LoVo (cell line): Measurements from ENCODE around the gene SLC25A20.
"Not testable (repeated sequence)": the region's sequence is repeated elsewhere in the genome, so short reads cannot be mapped to it uniquely, and the experiment has no call there.

ENCODE experiments used
- DNase-seq: peaks from one replicate; pipeline ENCODE4 v3.0.0-alpha.2; 2016; ENCODE audit warnings: low spot score

Gene SLC25A20, protein sequence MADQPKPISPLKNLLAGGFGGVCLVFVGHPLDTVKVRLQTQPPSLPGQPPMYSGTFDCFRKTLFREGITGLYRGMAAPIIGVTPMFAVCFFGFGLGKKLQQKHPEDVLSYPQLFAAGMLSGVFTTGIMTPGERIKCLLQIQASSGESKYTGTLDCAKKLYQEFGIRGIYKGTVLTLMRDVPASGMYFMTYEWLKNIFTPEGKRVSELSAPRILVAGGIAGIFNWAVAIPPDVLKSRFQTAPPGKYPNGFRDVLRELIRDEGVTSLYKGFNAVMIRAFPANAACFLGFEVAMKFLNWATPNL

DNA sequence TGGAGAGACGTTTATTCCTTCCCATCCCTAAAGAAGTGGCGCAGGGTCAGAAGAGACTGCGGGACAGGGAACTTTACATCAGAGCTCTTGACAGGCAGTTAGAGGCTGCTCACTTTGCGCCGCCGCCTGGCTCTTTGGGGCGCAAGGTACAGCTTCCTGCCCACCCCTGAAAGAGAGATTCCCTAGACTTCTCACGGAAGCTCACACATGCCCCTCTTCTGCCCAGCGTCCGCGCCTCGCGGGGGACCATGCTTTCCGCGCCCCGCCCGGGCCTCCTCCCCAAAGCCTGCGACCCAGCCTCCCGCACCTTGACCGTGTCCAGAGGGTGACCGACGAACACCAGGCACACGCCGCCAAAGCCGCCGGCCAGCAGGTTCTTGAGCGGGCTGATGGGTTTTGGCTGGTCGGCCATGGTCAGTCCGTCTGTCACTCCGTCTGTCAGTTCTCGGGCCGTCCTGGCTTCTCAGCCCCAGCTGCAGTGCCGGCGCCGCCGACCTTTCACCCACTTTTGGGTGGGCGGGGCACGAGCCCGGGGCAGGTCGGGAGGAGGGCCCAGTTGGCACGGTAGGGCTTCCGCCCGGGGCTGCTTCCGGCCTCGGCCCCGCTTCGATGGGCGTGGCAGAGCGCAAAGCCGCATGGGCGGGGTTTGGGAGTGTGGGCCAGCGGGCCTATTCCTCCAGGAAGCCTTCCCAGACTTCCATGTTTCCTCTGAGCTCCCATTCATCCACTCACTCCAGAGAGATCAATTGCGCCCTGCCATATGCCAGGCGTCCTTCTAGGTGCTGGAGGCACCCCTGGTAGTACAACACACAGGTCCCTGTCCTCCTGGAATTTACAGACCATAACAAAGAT, at the start of gene SLC25A20:
TSS of gene SLC25A20 (minus strand) at position 500 of the 852 bp plus-strand sequence. CDS start at position 412, 88 bp downstream.
- DNase-seq: peak; percentile 92

DNA sequence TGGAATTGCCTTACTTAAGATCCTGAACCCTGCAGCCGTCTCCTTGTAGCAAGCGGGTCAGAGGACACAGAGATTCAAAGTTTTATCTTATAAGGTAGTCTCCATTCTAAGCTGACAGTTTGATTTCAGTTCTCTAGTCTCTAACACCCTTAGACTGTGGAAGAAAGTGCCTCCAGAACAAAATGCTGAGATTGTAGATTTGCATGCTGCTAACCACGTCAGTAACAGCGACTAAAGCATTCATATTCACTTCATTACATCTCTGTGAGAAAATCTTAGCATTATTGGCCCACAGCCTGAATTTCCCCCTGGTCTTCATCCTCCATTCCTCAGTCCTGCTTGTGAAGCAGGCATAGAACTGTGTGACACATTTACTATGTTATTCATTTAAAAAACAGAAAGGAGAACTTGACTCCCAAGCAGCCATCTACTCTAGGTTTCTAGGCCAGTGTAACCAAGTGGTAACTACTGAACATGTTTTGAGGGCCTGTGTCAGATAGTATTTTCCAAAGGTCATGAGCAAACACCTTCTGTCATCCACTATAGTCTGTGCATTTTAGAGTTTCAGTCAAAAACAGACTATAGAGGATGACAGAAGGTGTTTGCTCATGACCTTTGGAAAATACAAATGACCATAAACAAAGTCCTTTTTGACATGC, 47.3 kb upstream of the SLC25A20 start:
- no peak for DNase-seq

DNA sequence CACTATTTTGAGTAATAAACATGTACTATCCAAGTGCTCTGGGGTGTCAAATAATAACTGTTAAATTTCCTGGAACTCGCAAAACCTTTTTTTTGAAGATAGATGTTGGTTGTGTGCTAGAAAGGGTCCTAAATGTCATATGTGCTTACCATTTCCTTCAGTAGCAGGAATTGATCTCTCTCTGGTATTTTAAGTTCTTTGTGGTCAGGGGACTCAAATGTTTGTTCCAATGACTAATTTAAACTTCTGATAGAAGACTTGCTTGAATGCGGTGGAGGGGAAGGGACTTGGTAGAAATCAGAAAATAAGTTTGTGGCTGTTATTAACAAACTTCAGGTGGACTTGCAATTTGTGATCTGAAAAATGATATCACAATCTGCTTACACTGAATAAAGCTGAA, 46.8 kb upstream of the SLC25A20 start:
- DNase-seq: no peak

DNA sequence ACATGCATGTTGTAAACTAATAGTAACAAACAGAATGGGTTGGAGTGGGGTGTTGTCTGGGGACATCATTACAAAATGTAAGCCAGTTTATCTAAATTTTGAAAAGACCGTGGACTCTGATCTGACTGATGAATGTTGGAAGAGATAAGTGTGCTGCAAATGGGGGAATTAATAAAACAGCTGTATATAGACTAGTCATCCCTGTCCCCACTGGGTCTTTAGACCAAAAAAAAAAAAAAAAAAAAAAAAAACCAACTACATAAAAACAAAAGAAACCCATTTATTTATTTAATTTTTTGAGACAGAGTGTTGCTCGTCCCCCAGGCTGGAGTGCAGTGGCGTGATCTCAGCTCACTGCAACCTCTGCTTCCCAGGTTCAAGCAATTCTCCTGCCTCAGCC, 40.0 kb upstream of the SLC25A20 start:
- DNase-seq: no peak

DNA sequence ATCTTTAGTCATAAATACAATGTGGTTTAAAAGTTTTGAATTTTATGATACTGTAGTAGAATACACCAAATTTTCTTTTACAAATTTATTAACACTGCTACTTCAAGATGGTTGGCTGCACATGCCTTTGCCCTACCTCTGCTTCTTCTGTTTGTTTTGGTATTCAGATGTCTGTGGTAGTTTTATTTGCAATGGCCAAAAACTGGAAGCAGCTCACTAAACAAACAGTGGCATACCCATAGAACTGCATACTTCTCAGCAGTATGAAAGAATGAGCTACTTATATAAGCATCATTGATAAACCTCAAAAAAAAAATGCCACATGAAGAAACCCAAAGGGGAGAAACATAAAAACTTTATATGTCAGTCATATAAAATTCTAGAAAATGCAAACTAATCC, 39.5 kb upstream of the SLC25A20 start:
- DNase-seq: no peak

DNA sequence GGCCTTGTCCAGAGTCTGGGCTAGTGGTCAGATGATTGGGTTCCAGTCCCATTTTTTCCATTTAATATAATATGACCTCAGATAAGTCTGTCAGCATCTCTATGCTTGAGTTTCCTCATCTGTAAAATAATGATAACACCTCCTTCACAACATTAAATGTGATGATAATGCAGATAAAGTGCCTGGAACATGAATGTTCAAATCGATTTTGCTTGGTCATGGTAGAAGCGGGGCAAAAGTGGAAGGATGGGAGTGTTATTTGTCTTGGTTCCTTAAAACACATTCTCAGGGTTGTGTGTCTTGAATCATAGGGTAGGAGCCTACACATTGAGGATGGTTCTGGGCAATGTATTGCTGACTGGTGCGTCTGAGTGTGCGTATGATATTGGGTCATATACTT, 36.8 kb upstream of the SLC25A20 start:
- no peak for DNase-seq

DNA sequence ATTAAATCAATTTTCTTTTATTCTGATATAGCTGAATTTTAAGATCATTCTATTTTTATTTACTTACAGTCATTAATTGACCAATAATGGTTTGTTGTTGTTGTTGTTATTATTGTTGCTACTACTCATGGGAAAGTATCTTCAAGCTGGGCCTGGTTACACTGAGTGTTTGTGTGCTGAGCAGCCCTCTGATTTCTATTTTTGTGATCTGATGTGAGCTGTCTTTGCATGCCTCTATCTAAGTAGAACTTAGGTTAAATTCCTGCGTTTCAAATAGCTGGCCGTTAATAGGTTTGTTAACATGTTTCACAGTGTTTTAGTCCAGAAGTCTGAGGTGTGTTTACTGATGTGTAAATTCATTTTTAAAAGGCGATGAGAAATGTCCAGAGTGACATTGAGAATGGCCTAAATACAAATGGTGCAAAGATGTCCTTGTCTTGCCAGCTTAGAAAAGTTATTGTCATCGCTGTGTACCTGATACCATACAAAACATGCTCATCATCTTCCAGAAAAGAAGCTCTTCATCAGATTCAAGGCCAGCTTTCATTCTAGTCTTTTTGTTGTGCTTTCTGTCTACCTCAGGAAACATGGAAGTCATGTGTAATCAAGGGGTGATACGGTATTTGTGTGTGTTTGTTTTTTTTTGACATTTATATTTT, 35.8 kb upstream of the SLC25A20 start:
- no peak for DNase-seq

DNA sequence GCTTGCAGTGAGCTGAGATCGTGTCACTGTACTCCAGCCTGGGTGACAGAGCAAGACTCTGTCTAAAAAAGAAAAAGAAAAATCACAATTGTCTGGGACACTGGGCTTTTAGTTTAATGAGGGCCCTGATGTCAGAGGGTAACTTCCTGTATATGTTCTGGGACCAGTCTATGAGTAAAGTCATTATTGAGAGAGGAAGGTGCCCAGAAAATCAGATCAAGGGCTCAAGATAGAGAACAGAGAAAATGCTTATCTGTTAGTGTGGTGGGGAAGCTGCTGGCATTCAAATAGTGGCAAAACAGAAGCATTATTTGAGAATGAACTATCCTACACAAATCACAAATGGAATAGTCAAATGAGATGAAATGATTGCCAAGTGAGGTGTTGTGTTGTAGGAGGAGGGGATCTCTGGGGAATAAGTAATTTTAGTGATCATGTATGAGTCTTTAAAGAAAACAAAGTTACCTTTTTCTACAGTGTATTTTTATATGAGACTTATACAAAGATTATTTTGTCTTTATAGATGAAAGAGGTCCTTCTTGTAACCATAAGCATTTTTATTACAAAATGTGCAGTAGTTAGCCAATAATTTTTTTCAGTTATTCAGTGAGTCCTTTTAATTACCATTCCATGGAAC, 33.4 kb upstream of the SLC25A20 start:
- no peak for DNase-seq

DNA sequence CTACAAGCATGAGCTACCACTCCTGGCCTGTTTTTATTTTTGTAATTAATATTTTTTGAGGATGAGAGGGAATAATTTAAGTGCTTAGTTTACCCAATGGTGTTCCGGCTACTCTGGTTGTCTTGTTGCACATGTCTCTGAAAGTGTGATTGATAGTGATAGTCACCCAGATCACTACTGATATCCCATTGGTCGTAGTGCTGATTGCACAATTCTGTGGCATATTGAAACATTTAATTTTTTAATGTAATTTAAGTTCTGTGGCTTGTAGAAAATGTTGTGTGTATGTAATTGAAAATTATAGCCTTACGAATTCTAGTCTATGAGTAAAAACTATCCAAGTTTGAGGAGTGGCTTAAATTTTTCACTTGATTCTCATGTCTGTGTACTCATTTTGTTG, 31.9 kb upstream of the SLC25A20 start:
- DNase-seq: no peak

DNA sequence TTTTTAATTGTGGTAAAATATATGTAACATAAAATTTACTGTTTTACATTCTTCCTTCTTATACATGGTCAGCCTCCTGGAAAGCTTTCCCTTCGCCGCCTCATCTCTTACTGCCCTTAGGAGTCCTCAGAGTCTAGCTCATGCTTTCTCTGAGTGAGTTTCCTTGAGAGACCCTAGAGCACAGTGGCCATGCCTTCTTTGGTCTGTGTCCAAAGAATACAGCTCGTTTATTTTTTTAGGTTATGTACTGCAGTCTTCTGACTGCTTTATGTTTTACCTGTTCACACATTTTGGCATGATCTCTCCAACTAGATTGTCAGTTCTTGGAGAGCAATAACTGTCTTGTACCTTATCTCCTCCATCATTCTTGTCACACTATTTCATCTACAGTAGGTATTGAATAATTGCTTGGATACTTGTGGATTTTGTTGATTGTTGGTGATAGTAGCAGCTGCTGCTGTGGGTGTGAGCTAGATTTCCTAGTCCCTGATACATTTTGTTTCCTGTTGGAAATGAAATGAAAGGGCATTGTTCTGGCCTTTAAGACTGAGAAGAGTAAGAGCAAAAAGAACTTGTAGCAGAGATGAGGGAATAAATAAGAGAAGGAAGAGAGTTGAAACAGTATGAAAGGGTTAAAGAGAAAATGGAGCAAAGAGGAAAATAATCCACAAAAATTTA, 30.8 kb upstream of the SLC25A20 start:
- DNase-seq: no peak

DNA sequence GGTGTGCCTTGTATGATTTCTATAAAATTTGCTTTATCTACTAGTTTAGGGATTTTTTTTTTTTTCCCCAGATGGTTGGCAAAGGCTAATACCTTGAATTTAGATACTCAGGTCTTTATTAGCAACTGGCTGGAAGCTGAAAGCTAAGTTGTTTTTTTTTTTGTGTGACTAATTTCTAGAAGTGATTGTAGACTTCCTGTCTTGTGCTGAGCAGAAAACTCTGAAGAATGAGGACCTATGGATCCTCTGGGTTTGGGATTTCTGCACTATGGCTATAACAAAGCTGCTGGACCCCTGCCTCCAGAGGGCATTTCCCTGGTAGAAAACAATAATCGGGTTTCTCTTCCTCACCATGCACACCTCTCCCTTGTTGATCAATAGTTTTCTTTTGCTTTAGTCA, 30.0 kb upstream of the SLC25A20 start:
- no peak for DNase-seq

DNA sequence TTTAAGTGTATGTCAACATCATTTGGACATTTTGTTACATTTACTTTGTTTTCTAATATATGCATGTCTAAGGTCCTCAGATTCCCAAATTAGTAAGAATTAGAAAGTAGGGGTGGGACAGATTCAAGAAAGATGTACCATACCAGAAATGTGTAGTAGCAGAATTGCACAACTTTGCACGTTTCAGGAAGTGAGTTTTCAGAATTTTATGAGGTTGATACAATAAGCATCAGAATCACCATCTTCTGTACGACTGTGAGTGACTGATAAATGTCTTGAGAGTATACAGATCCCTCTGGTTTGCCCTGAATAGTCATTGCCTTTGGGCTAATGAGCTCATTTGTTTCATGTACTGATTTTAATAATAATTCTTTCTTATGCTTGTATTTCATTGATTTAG, 29.2 kb upstream of the SLC25A20 start:
- DNase-seq: no peak

DNA sequence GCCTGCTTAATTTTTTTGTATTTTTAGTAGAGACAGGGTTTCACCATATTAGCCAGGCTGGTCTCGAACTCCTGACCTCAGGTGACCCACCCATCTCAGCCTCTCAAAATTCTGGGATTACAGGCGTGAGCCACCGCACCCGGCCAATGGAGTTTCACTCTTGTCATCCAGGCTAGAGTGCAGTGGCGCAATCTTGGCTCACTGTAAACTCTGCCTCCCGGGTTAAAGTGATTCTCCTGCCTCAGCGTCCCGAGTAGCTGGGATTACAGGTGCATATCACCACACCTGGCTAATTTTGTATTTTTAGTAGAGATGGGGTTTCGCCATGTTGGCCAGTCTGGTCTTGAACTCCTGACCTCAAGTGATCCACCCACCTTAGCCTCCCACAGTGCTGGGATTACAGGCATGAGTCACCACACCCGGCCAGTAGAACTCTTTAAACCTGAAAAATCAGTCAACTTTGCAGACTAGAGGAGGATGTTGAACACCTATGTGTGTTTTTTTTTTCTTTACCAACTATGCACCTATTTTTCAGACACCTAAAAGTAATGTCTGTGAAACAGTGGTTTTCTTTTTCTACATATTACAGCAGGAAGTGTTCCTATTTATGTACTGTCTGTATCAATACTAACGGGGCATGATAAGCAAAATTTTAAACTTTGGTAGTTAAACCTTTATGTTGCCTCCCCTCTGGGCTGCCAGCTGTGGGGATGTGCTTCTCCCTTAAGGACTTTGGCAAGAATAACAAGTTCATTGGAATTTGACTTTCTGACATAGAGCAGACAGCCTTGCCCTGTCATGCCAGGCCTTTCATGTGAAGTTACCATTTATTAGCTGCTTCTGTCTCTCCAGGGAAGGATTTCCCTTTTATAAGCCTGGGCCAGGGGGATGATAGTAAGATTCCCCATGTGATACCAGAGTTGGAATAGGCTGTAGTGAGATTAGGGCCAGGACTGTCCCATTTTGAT, 28.0 kb upstream of the SLC25A20 start:
- no peak for DNase-seq

DNA sequence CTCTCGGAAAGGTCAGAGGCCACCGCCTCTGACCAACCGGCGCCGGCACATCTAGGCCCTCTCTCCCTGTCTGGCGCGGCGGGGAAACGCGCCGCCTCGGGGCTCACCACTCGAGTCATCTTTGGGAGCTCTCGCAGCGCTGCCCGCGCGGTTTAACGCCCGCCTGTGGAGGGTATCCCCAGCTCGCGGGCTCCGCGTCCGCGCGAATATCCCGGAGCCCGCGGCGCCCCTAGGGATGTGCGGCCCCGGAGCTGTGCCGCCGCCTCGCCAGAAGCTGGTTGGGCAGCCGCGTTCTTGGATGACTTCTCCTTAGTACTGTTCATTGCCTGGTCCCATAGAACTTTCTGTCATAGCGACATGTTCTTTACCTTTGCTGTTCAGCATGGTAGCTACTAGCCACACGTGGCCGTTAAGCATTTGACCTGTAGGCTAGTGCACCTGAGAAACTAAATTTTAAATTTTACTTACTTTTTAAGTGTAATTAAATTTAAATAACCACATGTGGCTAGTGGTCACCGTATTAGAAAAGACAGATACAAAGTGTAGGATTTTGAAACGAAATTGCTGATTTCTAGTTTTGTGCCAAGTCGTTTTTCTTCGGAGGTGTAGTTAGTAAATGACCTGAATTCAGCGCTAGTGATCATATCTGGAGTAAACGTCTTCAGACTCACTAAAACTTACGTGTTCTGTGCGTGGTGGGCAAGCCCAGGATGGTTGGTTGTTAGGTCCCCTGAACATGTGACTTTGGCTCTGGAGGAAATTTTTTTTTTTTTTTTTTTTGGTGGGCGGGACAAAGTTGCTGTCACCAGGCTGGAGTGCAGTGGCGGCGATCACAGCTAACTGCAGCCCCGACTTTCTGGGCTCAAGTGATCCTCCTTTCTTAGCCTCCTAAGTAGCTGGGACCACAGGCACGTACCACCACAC, 20.8 kb upstream of the SLC25A20 start:
- DNase-seq: peak; percentile 62

DNA sequence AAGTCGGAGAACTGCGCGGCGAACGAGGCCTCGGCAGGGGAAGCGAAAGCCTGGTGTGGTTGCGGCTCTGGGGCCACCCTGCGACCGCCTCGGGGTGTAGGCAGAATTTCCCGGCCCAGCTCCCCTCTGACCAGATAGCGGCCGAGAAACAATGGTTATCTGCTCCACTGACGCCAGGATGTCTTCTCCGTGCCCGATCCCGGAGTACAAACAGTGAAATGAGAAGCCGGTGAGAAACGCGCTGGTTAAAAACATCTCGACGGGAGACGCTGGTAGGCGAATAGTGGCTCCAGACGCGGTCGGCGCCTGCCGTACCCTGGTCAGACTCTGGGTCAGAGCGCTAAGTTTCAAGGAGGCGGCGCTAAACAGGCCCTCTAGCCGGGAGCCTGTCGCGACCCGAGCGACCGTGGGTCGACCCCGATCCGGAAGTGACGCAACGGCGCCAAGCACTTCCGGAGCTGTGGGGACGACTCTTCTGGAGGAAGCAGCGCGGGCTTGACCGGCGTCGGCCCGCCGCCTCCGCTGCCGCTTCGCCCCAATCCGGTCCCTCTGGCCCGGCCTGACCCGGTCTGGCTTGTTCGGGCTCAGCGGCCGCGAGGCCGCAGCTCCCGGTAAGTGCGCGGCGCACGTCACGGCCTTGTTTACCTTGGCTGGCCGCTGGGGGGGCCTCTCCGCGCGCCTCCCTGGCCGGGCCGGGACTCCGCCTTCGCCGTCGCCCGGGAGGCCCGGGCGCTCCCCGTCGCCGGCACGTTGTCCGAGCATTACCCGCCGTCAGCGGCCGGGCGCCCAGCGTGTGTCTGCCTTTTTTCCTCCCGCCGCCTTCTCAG, 19.9 kb upstream of the SLC25A20 start, which contains the start of gene ARIH2:
TSS of gene ARIH2 (plus strand) at position 455 of the 827 bp plus-strand sequence. CDS start 8,717 bp downstream, outside the sequence.
- peak; percentile 93 for DNase-seq

DNA sequence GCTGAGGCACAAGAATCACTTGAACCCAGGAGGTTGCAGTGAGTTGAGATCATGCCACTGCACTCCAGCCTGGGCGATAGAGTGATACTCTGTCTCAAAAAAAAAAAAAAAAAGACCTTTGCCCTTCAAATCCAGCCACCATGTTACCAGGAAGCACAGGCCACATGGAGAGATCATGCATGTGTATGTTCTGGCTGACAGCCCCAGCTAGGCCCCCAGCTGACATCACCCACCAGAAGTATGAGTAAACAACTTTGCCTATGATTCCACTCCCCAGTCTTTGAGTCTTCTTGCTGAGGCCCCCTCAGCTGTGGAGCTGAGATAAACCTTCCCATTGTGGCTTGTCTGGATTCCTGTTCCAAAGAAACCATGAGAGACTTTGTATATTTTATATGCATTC, 16.6 kb upstream of the SLC25A20 start:
- DNase-seq: no peak

DNA sequence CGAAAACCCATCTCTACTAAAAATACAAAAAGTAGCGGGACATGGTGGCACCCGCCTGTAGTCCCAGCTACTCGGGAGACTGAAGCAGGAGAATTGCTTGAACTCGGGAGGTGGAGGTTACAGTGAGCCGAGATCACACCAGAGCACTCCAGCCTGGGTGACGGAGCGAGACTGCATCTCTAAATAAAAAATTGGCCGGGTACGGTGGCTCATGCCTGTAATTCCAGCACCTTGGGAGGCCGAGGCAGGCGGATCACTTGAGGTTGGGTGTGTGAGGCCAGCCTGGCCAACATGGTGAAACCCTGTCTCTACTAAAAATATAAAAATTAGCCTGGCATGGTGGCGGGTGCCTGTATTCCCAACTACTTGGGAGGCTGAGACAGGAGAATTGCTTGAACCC, 8.3 kb upstream of the SLC25A20 start:
- not testable (repeated sequence) for DNase-seq

DNA sequence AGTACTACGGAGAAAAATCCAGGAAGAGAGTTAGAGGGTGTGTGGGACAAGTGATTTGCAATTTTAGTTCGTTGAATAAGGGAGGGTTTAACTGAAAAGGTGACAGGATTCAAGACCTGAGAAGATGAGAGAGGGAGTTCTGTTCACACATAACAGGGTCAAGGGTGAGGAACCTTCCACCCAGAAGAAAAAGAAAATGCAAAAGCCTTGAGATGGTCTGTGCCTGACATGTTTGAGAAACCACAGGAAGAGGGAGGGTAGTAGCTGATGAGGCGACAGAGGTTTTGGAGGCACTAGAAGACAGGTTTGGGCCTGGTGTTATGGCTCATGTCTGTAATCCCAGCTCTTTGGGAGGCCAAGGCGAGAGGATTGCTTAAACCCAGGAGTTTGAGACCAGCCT, 591 bp upstream of the SLC25A20 start:
- DNase-seq: no peak
